HEK293T (cell line): ENCODE measurements around the gene AFTPH.

Source experiments
- CTCF ChIA-PET: fragments of 350-600 bp; formaldehyde crosslinking; extraction: SDS; loops from one replicate; lab custom pipeline; 2021; ENCODE audit warnings: antibody characterized with exemption, inconsistent platforms; lab: Yijun Ruan, JAX
- POLR2A ChIA-PET: fragments of 350-600 bp; formaldehyde crosslinking; extraction: SDS; loops from one replicate; lab custom pipeline; 2020; ENCODE audit warnings: antibody characterized with exemption, inconsistent platforms; lab: Yijun Ruan, JAX
- DNase-seq: peaks from one replicate; pipeline ENCODE4 v3.0.0; 2012; ENCODE audit warnings: mixed read lengths; ENCODE audit errors: extremely low spot score
- ARNT ChIP-seq: fragments of 450-650 bp; IDR thresholded peaks from 2 replicates; pipeline ENCODE4 v1.6.1; 2017; ENCODE audit warnings: mild to moderate bottlenecking
- BHLHE40 ChIP-seq: fragments of 450-650 bp; IDR thresholded peaks from 2 replicates; pipeline ENCODE4 v1.6.1; 2016; ENCODE audit warnings: mild to moderate bottlenecking, moderate library complexity, borderline replicate concordance
- CTBP1 ChIP-seq: fragments of 450-650 bp; IDR thresholded peaks from 2 replicates; pipeline ENCODE4 v1.6.1; 2016; ENCODE audit warnings: borderline replicate concordance
- ELF4 ChIP-seq: fragments of 450-650 bp; IDR thresholded peaks from 2 replicates; pipeline ENCODE4 v1.6.1; 2017; ENCODE audit warnings: antibody characterized with exemption
- FOXA1 ChIP-seq: fragments of 450-650 bp; IDR thresholded peaks from 2 replicates; pipeline ENCODE4 v1.6.1; 2016; ENCODE audit warnings: mild to moderate bottlenecking
- FOXK2 ChIP-seq: fragments of 450-650 bp; IDR thresholded peaks from 2 replicates; pipeline ENCODE4 v1.6.1; 2016; ENCODE audit warnings: mild to moderate bottlenecking
- FOXM1 ChIP-seq: fragments of 450-650 bp; IDR thresholded peaks from 2 replicates; pipeline ENCODE4 v1.6.1; 2017; ENCODE audit warnings: mild to moderate bottlenecking, borderline replicate concordance
- HDGF ChIP-seq: fragments of 450-650 bp; IDR thresholded peaks from 2 replicates; pipeline ENCODE4 v1.6.1; 2017; ENCODE audit warnings: antibody characterized with exemption, borderline replicate concordance
- L3MBTL2 ChIP-seq: fragments of 450-650 bp; conservative IDR thresholded peaks from 2 replicates; pipeline ENCODE4 v1.6.1; 2016; ENCODE audit warnings: mild to moderate bottlenecking
- LEF1 ChIP-seq: fragments of 450-650 bp; IDR thresholded peaks from 2 replicates; pipeline ENCODE4 v1.6.1; 2017; ENCODE audit warnings: mild to moderate bottlenecking, borderline replicate concordance
- NFRKB ChIP-seq: fragments of 450-650 bp; IDR thresholded peaks from 2 replicates; pipeline ENCODE4 v1.6.1; 2016; ENCODE audit warnings: mild to moderate bottlenecking, moderate library complexity
- PKNOX1 ChIP-seq: fragments of 450-650 bp; IDR thresholded peaks from 2 replicates; pipeline ENCODE4 v1.6.1; 2016
- SP1 ChIP-seq: fragments of 450-650 bp; IDR thresholded peaks from 2 replicates; pipeline ENCODE4 v1.6.1; 2017
- SUZ12 ChIP-seq: fragments of 450-650 bp; IDR thresholded peaks from 2 replicates; pipeline ENCODE4 v1.6.1; 2016; ENCODE audit warnings: mild to moderate bottlenecking
- TARDBP ChIP-seq: fragments of 450-650 bp; IDR thresholded peaks from 2 replicates; pipeline ENCODE4 v1.6.1; 2016
- ZNF384 ChIP-seq: fragments of 450-650 bp; IDR thresholded peaks from 2 replicates; pipeline ENCODE4 v1.6.1; 2016

Gene AFTPH

DNA sequence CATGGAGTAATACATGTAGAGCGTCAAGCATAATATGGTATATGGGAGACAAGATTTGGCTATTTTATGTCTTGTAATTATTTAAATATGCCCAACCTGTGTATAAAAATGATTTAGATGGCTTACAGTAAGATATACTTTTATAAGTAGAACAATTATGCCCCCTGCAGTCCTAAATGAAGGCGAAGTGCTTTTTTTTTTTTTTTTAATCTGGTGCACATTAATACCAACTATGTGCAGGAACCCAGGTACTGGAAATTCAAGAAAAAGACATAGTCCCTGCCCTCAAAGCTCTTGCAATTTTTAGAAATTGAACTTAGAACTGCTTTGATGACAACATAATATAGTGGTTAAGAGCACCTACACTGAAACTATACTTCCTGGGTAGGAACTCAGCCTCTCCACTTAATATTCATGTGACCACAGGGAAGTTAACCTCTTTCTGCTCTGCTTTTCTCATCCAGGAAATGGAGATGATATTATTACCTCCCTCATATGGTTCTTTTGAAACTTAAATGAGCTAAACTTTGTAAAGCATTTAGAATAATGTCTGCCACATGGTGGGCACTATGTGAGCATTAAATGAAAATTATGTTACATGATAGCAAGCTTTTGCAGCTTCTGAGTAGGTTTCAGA is 38.1 kb downstream of the AFTPH start:
- no peak for DNase-seq
- ChIA-PET POLR2A (no interaction called here), CTCF (interaction anchor here (0.6 to 1.2 kb wide), 2 partner anchors 74 to 232 kb away, joined by 3 to 6 read pairs; no protein-coding TSS in a partner anchor)
- TF ChIP-seq TARDBP (no peak), ZNF384 (peak; percentile 94), ELF4 (no peak), ARNT (no peak), PKNOX1 (peak; percentile 52; the same call in 1 of the 2 replicates)

DNA sequence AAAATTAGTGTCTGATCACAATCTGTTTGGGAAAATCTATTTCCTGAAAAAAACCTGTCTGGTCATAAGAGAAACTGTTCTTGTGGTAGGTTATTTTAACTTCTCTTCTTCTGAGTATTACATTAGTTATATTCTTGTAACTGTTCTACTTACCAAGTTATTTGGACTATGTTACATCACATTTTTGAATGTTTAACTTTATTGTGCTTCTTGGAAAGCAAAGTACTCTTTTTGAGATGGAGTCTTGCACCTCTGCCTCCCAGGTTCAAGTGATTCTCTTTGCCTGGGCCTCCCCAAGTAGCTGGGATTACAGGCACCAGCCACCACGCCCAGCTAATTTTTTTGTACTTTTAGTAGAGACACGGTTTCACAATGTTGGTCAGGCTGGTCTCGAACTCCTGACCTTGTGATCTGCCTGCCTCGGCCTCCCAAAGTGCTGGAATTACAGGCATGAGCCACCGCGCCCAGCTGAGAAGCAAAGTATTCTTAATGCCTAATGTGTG is 39.4 kb downstream of the AFTPH start:
- ChIA-PET POLR2A (no interaction called here), CTCF (no interaction called here)
- no peak for DNase-seq
- TF ChIP-seq CTBP1 (no peak), SP1 (no peak), TARDBP (no peak), FOXK2 (no peak), HDGF (no peak), FOXA1 (no peak), BHLHE40 (no peak)

GRCh38 chr2:64565949-64566710 is 42.0 kb downstream of the AFTPH start:
- ChIA-PET POLR2A (no interaction called here), CTCF (no interaction called here)
- DNase-seq, result no peak
- no peak for TF ChIP-seq ELF4
- no peak for TF ChIP-seq BHLHE40
- TF ChIP-seq TARDBP, result no peak

DNA sequence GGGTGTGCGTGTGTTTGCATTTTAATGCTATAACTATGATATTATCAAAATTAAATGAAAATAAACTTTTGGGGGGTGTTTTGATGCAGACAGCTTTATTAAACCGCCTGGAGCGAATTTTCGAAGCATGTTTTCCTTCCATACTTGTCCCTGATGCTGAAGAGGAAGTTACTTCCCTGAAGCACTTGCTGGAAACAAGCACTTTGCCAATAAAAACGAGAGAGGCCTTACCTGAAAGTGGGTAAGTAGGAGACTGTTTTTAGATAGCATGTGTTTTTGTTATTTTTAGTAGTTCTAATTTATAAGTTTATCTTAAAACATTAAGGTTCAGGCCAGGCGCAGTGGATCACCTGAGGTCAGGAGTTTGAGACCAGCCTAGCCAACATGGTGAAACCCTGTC is 43.3 kb downstream of the AFTPH start:
- no peak for TF ChIP-seq TARDBP
- TF ChIP-seq ELF4, result no peak
- no peak for TF ChIP-seq BHLHE40
- TF ChIP-seq SP1, result no peak
- no peak for TF ChIP-seq FOXA1
- TF ChIP-seq L3MBTL2, result no peak
- no peak for TF ChIP-seq HDGF
- ChIA-PET POLR2A (no interaction called here), CTCF (no interaction called here)
- DNase-seq, result no peak

- POLR2A ChIA-PET, result interaction anchor here (1.0 kb wide), 1 partner anchor 45 kb away, joined by 3 read pairs; the partner anchor contains the start of gene AFTPH
- CTCF ChIA-PET, result no interaction called here
- DNase-seq, result no peak
- no peak for TF ChIP-seq L3MBTL2
- no peak for TF ChIP-seq FOXK2
- no peak for TF ChIP-seq CTBP1
- TF ChIP-seq BHLHE40, result no peak
- no peak for TF ChIP-seq FOXA1
- no peak for TF ChIP-seq SUZ12
- no peak for TF ChIP-seq ARNT
- TF ChIP-seq HDGF, result no peak
- TF ChIP-seq PKNOX1, result no peak
- TF ChIP-seq SP1, result no peak
- no peak for TF ChIP-seq FOXM1
- TF ChIP-seq NFRKB, result no peak
- TF ChIP-seq TARDBP, result no peak
- TF ChIP-seq ZNF384, result no peak
- TF ChIP-seq LEF1, result no peak
- TF ChIP-seq ELF4, result no peak
These were observed 44.7 kb downstream of the AFTPH start for GRCh38 chr2:64568836-64569235.

- ChIA-PET POLR2A (no interaction called here), CTCF (no interaction called here)
- DNase-seq, result no peak
- TF ChIP-seq HDGF, result no peak
- no peak for TF ChIP-seq BHLHE40
- no peak for TF ChIP-seq FOXK2
- no peak for TF ChIP-seq ARNT
- no peak for TF ChIP-seq ELF4
- TF ChIP-seq FOXA1, result no peak
- TF ChIP-seq SP1, result no peak
- no peak for TF ChIP-seq NFRKB
- TF ChIP-seq SUZ12, result no peak
- no peak for TF ChIP-seq TARDBP
- no peak for TF ChIP-seq ZNF384
- TF ChIP-seq LEF1, result no peak
- no peak for TF ChIP-seq PKNOX1
- no peak for TF ChIP-seq CTBP1
- no peak for TF ChIP-seq FOXM1
- TF ChIP-seq L3MBTL2, result no peak
These were observed 50.7 kb downstream of the AFTPH start for GRCh38 chr2:64574871-64575270.
